ENCODE data around the gene BPIFB1.

DNA sequence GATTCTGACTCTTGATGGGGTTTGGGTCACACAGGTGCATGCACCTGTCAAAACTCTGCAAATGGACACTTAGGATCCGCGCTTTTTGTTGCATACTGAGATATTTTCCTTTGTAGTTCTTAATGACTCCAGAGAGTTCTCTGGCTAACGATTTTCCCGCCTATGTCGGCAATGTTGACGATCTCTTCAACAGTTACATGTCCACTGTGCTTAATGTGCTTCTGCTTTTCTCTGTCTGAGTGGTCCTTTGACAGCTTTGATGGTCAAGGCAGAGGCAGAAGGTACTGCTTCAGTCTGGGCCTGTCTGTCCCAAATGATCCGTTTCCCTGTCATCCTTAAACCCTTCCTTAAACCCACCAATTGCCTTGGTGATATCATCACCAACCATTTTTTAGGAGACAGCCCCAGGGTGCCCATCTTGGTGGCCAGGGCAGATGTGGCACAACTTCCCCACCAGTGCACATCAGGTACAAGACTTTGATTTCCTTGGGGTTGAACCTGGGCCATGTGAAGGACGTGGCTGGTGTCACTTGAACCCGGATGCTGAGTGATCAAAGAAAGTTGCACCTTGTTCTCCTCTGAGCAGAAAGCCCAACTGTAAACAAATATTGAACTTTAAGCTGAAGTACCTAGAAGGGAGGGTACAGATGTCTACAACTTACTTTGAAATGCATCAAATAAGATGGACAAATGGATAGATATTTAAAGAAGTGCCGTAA lies 10.7 kb upstream of the BPIFB1 start:
- TF ChIP-seq ZNF274 (IDR thresholded peaks at IDR 0.05; ENCODE audit: low read depth, low read length): no peak
- no peak for TF ChIP-seq YY1 (IDR thresholded peaks at IDR 0.05; ENCODE audit: insufficient read depth, insufficient read length)
